SK-N-SH treated with all-trans-retinoic acid at 6 μM for 48 hours (cell line): Measurements from ENCODE around the gene CDK14.

ENCODE experiments used
- ARNTL ChIP-seq: fragments of 450-650 bp; formaldehyde crosslinking; IDR thresholded peaks from 2 replicates; pipeline ENCODE4 v1.5.0; 2020; ENCODE audit warnings: low read depth, mild to moderate bottlenecking, moderate library complexity, borderline replicate concordance
- BACH2 ChIP-seq: fragments of 250-450 bp; sonication (Bioruptor Pico); IDR thresholded peaks from 2 replicates; pipeline ENCODE4 v1.9.0; 2021; ENCODE audit warnings: mild to moderate bottlenecking, borderline replicate concordance
- ISL1 ChIP-seq: fragments of 250-450 bp; sonication (Bioruptor Pico); IDR thresholded peaks from 2 replicates; pipeline ENCODE4 v2.1.2; 2022; ENCODE audit warnings: mild to moderate bottlenecking, moderate library complexity
- PPARA ChIP-seq: fragments of 250-450 bp; sonication (Bioruptor Pico); IDR thresholded peaks from 2 replicates; pipeline ENCODE4 v1.5.0; 2020; ENCODE audit warnings: mild to moderate bottlenecking, borderline replicate concordance
- SNAI2 ChIP-seq: fragments of 250-450 bp; sonication (Bioruptor Pico); IDR thresholded peaks from 2 replicates; pipeline ENCODE4 v1.5.0; 2020; ENCODE audit warnings: mild to moderate bottlenecking, moderate library complexity
- ZFP30 ChIP-seq: fragments of 450-650 bp; formaldehyde crosslinking; IDR thresholded peaks from 2 replicates; pipeline ENCODE4 v1.5.0; 2022; ENCODE audit warnings: mild to moderate bottlenecking, moderate library complexity
- ZNF565 ChIP-seq: fragments of 450-650 bp; formaldehyde crosslinking; conservative IDR thresholded peaks from 2 replicates; pipeline ENCODE4 v1.5.0; 2020; ENCODE audit warnings: low read depth, mild to moderate bottlenecking, moderate library complexity
- ZNF8 ChIP-seq: fragments of 450-650 bp; formaldehyde crosslinking; IDR thresholded peaks from 2 replicates; pipeline ENCODE4 v1.5.0; 2020; ENCODE audit warnings: mild to moderate bottlenecking, moderate library complexity
- TF ChIP-seq, protein P1 (sequence below): fragments of 250-450 bp; sonication (Bioruptor Pico); IDR thresholded peaks from 2 replicates; pipeline ENCODE4 v1.8.0; 2020; ENCODE audit warnings: mild to moderate bottlenecking, moderate library complexity, borderline replicate concordance

DNA sequence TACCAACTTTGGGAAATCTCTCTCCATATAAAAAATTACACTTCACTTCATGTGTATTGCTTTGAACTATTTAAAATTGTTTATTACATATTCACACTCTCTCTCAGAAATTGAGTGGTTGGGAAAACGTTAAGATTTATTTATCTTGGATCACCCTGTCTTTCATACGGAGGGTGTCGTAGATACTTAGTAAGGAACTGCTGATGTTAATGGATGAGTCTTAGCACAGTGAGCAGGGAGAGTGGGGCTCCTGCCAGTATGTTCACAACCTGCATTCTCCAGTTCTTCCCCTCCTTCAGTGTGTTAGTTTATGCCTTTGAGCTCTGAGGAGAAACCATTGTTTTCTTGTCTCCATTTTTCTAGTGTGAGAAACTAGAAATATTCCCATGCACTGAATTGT lies 67.1 kb downstream of the CDK14 start:
- TF ChIP-seq ZFP30 (CRISPR knock-in tag) (no peak), ZNF8 (CRISPR knock-in tag) (no peak), SNAI2 (CRISPR knock-in tag) (no peak), PPARA (no peak), BACH2 (CRISPR knock-in tag) (no peak), ARNTL (CRISPR knock-in tag) (no peak), ISL1 (CRISPR knock-in tag) (no peak), ZNF565 (CRISPR knock-in tag) (no peak)
- TF ChIP-seq, protein P1, sequence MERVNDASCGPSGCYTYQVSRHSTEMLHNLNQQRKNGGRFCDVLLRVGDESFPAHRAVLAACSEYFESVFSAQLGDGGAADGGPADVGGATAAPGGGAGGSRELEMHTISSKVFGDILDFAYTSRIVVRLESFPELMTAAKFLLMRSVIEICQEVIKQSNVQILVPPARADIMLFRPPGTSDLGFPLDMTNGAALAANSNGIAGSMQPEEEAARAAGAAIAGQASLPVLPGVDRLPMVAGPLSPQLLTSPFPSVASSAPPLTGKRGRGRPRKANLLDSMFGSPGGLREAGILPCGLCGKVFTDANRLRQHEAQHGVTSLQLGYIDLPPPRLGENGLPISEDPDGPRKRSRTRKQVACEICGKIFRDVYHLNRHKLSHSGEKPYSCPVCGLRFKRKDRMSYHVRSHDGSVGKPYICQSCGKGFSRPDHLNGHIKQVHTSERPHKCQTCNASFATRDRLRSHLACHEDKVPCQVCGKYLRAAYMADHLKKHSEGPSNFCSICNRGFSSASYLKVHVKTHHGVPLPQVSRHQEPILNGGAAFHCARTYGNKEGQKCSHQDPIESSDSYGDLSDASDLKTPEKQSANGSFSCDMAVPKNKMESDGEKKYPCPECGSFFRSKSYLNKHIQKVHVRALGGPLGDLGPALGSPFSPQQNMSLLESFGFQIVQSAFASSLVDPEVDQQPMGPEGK, result no peak
